ENCODE measurements around the gene LDHD. TPM values are rescaled to one million over a fixed set of nuclear protein-coding genes. Genes with fewer than 3 reads are reported as not detected.
A peak's percentile ranks its signal among the peaks of the same experiment; 100 is the strongest.

The LDHD gene
- polyA plus RNA-seq, 3 donors: 3.7 to 6.3 (median 5.4) TPM

GRCh38 chr16:75097941-75098901, 18.4 kb downstream of the LDHD start:
- H3K79me2 ChIP-seq (ENCODE audit: insufficient read depth, low read length): no peaks in the 10 kb centered on the region
- intact Hi-C loops (cut with micrococcal nuclease): no loop called here
- peak overlapping the region in 2 of 7 donors; percentile 37 to 66 for H3K27ac Mint-ChIP-seq
- 94% methylated on average over 9 of the region's 15 CpGs for WGBS (ENCODE audit: insufficient coverage)
- H3K4me1 ChIP-seq (ENCODE audit: control insufficient read depth in 1 of 2, insufficient read depth in 2 of 2, low read length in 2 of 2): peaks cover 19 to 25% of the 10 kb centered on the region in 2 donors
- DNase-seq: no peak
- no peaks in the 10 kb centered on the region for H3K9me3 Mint-ChIP-seq
- peaks cover 0 to 3% (median 3%) of the 10 kb centered on the region in 3 donors for H3K27me3 Mint-ChIP-seq (ENCODE audit: low read depth in 3 of 3)
- H2AFZ ChIP-seq (ENCODE audit: insufficient read depth, low read depth, low read length, poor library complexity, severe bottlenecking): no peak overlapping the region
- no peak for TF ChIP-seq CTCF (IDR thresholded peaks at IDR 0.05)
- peaks cover 35% of the 10 kb centered on the region for H3K4me1 Mint-ChIP-seq
- no peaks in the 10 kb centered on the region for H3K27me3 ChIP-seq (ENCODE audit: control insufficient read depth in 2 of 2, insufficient read depth in 2 of 2, low read length in 2 of 2)
- H3K27ac ChIP-seq (ENCODE audit: low read depth in 1 of 2, low read length in 2 of 2): no peak overlapping the region
- no peak overlapping the region for H3K9ac ChIP-seq (ENCODE audit: insufficient read depth, low read length, poor library complexity, severe bottlenecking)
- no peak overlapping the region for H3K4me2 ChIP-seq (replicated peaks; ENCODE audit: extremely low read depth, low read length, poor library complexity, severe bottlenecking)
- no peak overlapping the region for H3K4me3 ChIP-seq (replicated peaks in 1 of 3; ENCODE audit: low read depth in 2 of 3, low read length in 3 of 3)
- no peaks in the 10 kb centered on the region for H3K9me3 ChIP-seq (replicated peaks in 1 of 2; ENCODE audit: control insufficient read depth in 1 of 2, insufficient read depth in 1 of 2, low read length in 2 of 2)
- H3K4me3 Mint-ChIP-seq: no peak overlapping the region
- H3K36me3 Mint-ChIP-seq: peaks cover 21 to 33% of the 10 kb centered on the region in 2 donors
- peaks cover 3 to 8% of the 10 kb centered on the region in 2 donors for H3K36me3 ChIP-seq (replicated peaks in 1 of 2; ENCODE audit: control insufficient read depth in 1 of 2, insufficient read depth in 2 of 2, low read length in 2 of 2)
- H4K20me1 ChIP-seq (ENCODE audit: insufficient read depth, low read length): no peaks in the 10 kb centered on the region

- H3K27me3 ChIP-seq (ENCODE audit: control insufficient read depth in 2 of 2, insufficient read depth in 2 of 2, low read length in 2 of 2): no peaks in the 10 kb centered on the region
- H3K4me1 ChIP-seq (ENCODE audit: control insufficient read depth in 1 of 2, insufficient read depth in 2 of 2, low read length in 2 of 2): peaks cover 19 to 25% of the 10 kb centered on the region in 2 donors
- Mint-ChIP-seq H3K27me3 (ENCODE audit: low read depth in 3 of 3) (peaks cover 0 to 3% (median 2%) of the 10 kb centered on the region in 3 donors), H3K27ac (peak overlapping the region in 1 of 7 donors; percentile 45), H3K4me1 (peaks cover 35% of the 10 kb centered on the region), H3K4me3 (no peak overlapping the region), H3K9me3 (no peaks in the 10 kb centered on the region), H3K36me3 (peaks cover 13 to 23% of the 10 kb centered on the region in 2 donors)
- H3K9ac ChIP-seq (ENCODE audit: insufficient read depth, low read length, poor library complexity, severe bottlenecking): no peak overlapping the region
- no peak overlapping the region for H3K27ac ChIP-seq (ENCODE audit: low read depth in 1 of 2, low read length in 2 of 2)
- DNase-seq: no peak
- no peak overlapping the region for H3K4me2 ChIP-seq (replicated peaks; ENCODE audit: extremely low read depth, low read length, poor library complexity, severe bottlenecking)
- WGBS (ENCODE audit: insufficient coverage): 90% methylated on average over 7 of the region's 10 CpGs
- H3K9me3 ChIP-seq (replicated peaks in 1 of 2; ENCODE audit: control insufficient read depth in 1 of 2, insufficient read depth in 1 of 2, low read length in 2 of 2): no peaks in the 10 kb centered on the region
- H2AFZ ChIP-seq (ENCODE audit: insufficient read depth, low read depth, low read length, poor library complexity, severe bottlenecking): no peak overlapping the region
- intact Hi-C loops (cut with micrococcal nuclease): no loop called here
- no peaks in the 10 kb centered on the region for H4K20me1 ChIP-seq (ENCODE audit: insufficient read depth, low read length)
- no peak for TF ChIP-seq CTCF (IDR thresholded peaks at IDR 0.05)
- H3K36me3 ChIP-seq (replicated peaks in 1 of 2; ENCODE audit: control insufficient read depth in 1 of 2, insufficient read depth in 2 of 2, low read length in 2 of 2): peaks cover 3 to 8% of the 10 kb centered on the region in 2 donors
- H3K79me2 ChIP-seq (ENCODE audit: insufficient read depth, low read length): no peaks in the 10 kb centered on the region
- no peak overlapping the region for H3K4me3 ChIP-seq (replicated peaks in 1 of 3; ENCODE audit: low read depth in 2 of 3, low read length in 3 of 3)
Measured at GRCh38 chr16:75097191-75097761, 19.3 kb downstream of the LDHD start.
